H54 (cell line): ENCODE results near the gene MFNG.
A peak's percentile ranks its signal among the peaks of the same experiment; 100 is the strongest.
"Not testable (repeated sequence)": the region's sequence is repeated elsewhere in the genome, so short reads cannot be mapped to it uniquely, and the experiment has no call there.

ENCODE experiments used
- DNase-seq: peaks from one replicate; pipeline ENCODE4 v3.0.0; 2011; ENCODE audit warnings: low spot score, mixed read lengths; ENCODE audit not compliant: insufficient read length
- FAIRE-seq: peaks from 3 replicates; lab custom pipeline; 2011; peaks lifted over from hg19 to GRCh38; lab: Jason Lieb, UNC
- POLR2A ChIP-seq: IDR thresholded peaks from 2 replicates; pipeline ENCODE4 v1.6.1; 2011; ENCODE audit warnings: low read depth, mild to moderate bottlenecking, low read length

The MFNG gene

DNA sequence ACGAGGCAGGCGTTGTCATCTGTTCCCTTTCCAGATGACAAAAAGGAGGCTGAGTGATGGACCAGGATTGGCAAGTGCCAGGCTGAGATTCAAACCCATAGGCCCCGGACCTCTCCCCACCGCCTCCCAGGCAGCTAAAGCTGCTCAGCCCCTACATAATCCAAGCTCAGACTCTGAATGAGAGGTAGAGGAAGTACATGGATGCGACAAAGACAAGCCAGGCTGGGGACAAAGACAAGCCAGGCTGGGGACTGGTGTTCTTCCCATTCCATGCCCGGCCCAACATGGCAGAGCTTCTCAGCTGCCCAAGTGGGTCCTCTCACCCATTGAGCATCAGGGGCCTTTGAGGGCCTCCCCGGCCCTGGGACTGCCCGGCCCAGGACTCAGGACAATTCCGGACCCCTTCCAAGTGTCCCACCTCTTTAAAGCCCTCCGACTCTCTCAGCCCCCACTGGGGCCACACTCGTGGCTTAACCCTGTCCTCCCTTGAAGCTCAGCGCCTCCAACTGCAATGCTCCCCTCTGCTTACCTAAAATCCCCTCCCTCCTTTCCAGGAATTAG, 4.8 kb downstream of the MFNG start:
- TF ChIP-seq POLR2A = no peak
- DNase-seq = no peak
- FAIRE-seq = no peak

DNA sequence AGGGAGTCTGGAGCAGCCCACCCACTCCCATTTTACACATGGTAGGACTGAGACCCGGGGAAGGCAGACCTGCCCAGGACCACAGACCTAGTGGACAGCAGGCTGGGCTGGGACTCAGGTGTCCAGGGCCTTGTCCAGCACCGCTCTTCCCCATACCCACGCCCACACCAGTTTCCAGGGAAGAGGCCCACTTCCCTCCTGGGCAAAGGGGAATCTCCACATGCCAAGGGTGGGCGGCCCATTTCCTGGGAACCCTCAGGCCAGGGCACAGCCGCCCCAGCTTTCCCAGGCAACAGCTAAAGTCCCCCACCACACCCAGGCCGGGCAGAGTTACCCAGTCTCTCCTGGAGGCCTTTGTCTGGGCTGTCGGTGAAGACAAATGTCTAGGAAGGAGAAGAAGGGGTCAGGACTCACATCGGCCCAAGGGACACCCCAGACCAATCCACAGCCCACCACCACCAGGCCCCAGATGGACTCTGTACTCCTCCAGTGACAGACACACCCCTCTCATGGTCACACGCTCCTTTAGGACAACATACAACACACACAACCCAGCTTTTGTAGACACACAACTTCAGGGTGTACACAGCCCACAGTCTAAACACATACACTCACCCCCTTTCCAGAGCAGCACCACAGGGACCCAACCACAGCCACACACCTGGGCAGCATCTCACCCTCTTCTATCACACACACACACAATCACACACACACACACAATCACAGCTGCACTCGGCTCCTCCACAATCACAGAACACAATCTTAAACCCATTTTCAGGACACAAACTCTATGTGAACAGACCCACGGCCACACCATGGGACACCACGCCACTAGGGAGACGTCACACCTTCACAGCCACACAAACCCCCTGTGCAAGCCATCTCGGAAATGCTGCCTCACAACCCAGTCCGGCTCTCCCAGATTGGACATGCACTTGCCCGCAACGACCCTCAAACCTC, 5.5 kb downstream of the MFNG start:
- TF ChIP-seq POLR2A = no peak
- DNase-seq (no peak), FAIRE-seq (no peak)

DNA sequence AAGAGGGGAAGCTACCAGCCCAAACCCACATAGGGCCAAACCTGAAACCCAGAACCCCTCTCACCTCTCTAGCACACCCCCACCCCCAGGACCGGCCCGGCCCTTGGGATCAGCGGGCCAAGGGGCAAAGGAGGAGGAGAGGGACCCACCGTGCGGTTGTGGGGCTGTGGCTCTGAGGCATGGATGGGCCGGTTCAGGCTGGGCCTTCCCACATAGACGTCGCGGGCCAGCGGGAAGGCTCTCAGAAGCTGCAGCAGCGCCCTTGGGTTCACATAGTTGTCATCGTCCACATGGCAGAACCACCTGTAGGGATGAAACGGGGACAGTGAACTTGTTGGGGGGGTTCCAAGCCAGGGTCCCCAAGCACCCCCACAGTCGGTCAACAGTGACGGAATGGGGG, 7.0 kb downstream of the MFNG start:
- DNase-seq = no peak
- no peak for FAIRE-seq
- no peak for TF ChIP-seq POLR2A

DNA sequence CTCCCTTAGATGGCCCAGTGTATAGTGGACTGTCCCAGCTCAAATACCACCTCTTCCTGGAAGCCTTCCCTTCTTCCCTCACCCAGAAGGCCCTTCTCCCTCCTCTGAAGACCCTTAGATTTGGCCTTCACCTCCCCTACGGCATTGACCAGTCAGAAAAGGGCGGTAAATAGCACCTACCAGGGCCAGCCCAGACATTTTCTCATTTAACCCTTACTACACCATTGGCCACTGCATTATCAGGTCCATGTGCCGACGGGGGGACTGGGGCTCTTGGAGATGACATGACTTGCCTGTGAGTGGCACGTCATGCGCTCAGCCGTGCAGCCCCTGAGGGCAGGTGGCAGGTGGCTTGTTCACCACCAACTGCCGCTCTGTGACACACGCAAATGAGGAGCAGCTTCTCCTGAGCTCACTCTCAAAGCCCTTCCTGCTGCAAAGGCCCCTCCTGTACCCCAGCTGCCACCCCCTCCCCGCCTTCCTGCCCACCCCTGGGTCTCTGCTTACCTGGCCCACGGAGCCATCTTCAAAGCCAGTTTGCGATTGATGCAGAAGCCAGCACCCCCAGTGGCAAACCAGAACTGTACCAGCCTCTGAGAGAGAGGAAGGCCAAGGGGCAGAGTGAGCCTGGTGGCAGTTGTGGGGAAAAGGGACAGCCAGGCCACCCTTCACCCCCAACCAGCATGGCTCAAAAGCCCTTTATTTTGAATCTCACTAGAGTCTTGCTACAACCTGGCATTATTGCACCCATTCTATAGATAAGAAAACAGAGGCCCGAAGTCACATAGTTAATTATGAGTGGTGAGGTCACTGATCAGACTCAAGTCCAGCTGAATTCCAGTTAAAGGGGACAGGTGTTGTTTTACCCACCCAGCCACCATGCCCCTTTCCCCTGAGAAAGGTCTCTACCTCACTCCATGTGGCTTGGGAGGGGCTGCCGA, 9.5 kb downstream of the MFNG start:
- DNase-seq (no peak), FAIRE-seq (no peak)
- no peak for TF ChIP-seq POLR2A

DNA sequence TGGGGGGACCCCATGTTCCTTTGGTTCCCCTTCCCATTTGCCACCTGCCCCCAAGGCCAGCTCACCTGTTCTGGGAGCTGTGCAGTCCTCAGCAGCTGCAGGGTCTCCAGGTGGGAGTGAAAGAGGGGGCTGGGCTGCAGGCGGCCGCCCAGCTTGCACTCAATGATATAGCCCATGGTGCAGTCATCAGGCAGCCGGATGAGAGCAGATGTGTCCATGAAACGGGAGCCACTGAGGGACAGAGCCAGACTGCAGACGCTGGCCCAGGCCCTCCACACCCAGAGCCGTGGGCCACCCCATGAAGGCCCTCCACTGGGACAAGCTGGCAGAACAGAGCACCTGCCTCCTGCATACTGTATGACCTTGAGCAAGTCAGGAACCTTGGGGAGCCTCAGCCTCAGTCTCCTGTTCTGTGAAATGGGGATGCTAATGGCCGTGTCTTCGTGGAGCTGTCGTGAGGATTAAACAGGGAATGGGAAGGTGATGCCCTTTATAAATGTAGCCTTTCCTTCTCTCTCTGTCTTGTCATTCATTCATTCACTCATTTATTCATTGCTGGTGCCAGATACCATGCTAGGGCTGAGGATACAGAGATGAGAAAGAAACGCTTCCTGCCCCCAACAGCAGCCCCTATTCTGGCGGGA, 11.6 kb downstream of the MFNG start:
- TF ChIP-seq POLR2A = no peak
- FAIRE-seq = no peak
- DNase-seq = no peak

DNA sequence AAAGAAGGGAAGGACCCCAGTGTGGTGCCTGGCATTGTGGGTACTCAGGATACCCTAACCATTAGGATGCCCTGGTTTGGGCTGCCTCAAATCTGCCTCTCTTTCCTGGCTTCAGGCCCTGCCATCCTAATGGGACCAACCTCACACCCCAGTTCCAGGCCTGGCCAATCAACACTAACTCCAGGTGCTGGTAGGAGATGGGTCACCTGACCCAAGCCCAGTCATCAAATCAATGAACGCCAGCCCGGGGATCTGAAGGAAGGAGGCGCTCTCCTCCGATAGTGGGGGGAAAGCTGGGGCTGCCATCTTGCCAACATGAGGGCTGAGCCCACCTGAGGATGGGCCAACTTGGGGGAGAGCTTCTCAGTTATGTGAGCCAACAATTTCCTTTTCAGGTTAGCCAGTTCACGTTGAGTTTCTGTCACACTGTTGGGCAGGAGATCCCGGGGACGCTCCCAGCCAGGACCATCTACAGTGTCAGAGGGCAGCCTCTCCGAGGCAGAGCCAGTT, 12.7 kb downstream of the MFNG start:
- FAIRE-seq (no peak), DNase-seq (no peak)
- no peak for TF ChIP-seq POLR2A

DNA sequence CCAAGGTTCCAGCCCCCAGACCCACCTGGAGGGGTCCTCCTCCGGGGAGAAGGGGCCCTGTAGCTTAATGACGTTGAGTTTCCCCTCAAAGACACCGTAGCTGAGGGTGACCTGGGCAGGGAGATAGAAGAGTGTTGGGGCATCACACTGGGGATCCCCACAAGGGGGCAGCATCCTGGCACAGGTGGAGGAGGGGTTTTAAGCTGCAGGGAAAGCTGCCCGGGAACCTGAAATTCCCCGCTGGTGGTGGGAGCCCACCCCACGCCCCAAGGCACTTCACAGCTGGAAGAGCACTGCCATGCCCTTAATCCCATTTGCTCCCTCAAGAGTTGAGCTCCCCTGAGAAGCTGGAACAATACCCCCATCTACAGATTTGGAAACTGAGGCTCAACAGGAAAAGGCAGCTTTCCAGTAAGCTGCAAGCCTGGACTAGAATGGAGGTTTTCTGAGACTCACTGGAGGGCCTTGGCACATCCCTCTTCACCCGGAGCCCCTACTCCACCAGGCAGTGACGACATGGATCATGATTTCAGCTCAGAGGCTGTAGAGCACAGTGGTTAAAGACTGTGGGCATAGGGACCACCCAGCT, 13.7 kb downstream of the MFNG start:
- TF ChIP-seq POLR2A = no peak
- FAIRE-seq (no peak), DNase-seq (peak; percentile 33)

DNA sequence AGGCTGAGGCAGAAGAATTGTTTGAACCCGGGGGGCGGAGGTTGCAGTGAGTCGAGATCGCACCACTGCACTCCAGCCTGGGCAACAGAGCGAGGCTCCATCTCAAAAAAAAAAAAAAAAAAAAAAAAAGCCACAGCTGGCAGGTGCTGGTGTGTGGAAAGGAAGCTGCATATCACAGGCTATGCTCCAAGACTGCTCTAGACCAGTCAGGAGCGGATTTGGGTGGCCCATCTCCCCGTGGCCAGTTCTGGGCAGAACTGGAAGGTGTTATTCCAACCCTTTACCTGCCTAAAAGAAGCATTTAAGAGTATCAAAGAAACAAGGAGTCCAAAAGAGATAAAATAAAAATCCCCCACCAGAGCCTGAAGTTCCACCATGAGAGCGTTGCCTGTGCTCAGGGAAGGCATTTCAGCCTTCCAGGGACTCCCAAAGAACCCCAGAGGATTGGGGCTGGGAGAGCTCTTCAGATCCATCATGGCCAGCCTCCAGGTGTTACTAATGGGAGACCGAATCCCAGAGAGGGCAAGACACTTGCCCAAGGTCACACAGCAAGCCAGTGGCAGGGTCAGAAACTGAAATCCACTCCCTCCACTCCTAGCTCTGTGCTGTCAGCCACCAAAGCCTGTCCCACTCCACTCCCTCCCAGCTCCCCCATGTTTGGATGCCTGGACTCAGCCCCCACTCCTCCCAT, 14.3 kb downstream of the MFNG start:
- no peak for TF ChIP-seq POLR2A
- FAIRE-seq = no peak
- DNase-seq = no peak

DNA sequence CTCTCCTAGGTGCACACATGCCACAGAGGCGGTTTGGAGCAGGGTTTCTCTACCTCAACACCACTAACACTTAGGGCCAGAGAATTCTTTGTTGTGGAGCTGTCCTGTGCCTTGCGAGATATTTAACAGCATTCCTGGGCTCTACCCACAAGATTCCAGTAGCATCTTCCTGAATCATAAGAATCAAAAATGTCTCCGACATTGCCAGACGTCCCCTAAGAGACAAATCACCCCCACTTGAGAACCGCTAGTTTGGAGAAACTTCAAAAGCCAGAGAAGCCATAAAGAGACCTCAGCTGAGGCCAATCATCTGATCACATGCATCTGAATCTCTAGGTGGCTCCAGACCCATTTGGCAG, 16.1 kb downstream of the MFNG start:
- DNase-seq (no peak), FAIRE-seq (no peak)
- no peak for TF ChIP-seq POLR2A

DNA sequence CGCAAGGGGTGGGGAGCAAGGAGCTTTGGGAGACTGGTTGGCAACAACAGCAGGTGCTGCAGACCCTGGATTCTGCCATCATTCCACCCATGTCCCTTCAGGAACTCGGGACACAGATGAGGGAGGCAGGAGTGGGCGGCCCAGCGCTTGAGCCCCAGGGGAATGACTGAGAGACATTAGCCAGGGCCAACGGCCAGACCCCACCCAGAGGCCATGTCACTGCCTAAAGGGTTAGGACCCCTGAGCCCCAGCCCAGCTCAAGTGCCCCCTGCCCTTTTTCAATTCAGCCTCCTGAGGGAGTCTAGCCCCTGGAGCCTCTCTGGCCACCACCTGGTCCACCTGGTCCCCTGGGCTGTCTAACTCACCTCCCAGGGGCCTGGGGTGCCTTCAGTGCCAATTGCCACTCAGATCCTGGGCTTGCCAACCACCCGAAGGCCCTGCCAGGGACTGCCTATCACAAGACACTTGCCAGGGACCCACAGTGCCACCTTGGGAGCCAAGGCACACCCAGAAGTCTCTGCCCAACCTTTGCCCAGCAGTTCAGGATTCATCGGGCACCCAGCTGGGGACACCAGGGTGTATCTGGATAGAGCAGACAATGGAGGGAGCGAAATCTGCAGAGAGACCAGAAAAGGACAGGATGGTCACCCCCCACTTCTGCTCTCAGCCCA, 16.6 kb downstream of the MFNG start:
- no peak for FAIRE-seq
- no peak for TF ChIP-seq POLR2A
- DNase-seq = no peak

DNA sequence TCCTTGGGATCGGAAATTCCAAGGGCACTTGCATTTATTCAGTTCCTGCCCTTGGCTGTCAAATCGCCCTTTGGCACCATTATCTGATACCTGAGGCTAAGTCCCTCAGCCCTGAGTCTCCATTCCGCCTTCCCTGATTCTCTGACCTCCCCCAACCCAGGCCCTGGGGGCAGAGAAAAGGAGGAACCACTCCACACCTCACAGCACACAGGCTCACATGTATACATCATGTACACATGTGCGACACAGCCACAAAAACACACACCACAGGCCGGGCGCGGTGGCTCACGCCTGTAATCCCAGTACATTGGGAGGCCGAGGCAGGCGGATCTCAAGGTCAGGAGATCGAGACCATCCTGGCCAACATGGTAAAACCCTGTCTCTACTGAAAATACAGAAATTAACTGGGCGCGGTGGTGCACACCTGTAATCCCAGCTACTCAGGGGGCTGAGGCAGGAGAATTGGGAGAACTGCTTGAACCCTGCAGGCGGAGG, 17.9 kb downstream of the MFNG start:
- DNase-seq, FAIRE-seq: not testable (repeated sequence)
